Measurements from ENCODE around the gene GBF1.
"Not testable (repeated sequence)": the region's sequence is repeated elsewhere in the genome, so short reads cannot be mapped to it uniquely, and the experiment has no call there.

The GBF1 gene

DNA sequence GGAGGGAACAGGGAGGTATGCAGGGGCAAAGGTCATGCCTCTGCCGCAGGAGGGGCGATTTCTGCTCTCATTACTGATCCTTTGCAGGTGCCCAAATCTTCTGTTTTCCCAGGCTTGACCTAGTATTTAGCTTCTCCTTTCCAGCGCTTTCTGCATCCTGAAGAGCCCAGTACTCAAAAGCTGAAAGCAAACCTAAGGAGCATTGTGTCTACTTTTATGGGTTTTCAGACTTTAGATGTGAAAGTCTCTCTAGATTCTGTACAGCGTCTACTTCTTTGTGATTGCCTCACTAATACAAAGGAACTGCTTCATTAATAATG lies 560 bp downstream of the GBF1 start:
- Histone ChIP-seq H3K36me3 (replicated peaks; ENCODE audit: low read depth, low read length) (peaks cover 4% of the 10 kb centered on the region), H3K9ac (ENCODE audit: low read length) (peak overlapping the region; percentile 88), H3K4me3 (ENCODE audit: low read length) (peak overlapping the region; percentile 98), H3K4me2 (ENCODE audit: low read length) (peak overlapping the region; percentile 99), H3K27me3 (ENCODE audit: low read depth, low read length) (no peaks in the 10 kb centered on the region), H3K4me1 (ENCODE audit: low read length) (peaks cover 19% of the 10 kb centered on the region), H3K9me3 (ENCODE audit: insufficient read depth, low read length) (no peaks in the 10 kb centered on the region), H4K20me1 (ENCODE audit: insufficient read depth, low read length) (peaks cover 16% of the 10 kb centered on the region), H3K79me2 (ENCODE audit: low read length) (peaks cover 55% of the 10 kb centered on the region), H2AFZ (ENCODE audit: low read depth, low read length) (0 out of 2 replicates have a peak overlapping the region, but pooled peaks have one; percentile 69), H3K27ac (ENCODE audit: low read length) (peak overlapping the region; percentile 63)
- no peak for TF ChIP-seq EZH2phosphoT487 (IDR thresholded peaks at IDR 0.05; ENCODE audit: low read depth)
- TF ChIP-seq, protein P1, sequence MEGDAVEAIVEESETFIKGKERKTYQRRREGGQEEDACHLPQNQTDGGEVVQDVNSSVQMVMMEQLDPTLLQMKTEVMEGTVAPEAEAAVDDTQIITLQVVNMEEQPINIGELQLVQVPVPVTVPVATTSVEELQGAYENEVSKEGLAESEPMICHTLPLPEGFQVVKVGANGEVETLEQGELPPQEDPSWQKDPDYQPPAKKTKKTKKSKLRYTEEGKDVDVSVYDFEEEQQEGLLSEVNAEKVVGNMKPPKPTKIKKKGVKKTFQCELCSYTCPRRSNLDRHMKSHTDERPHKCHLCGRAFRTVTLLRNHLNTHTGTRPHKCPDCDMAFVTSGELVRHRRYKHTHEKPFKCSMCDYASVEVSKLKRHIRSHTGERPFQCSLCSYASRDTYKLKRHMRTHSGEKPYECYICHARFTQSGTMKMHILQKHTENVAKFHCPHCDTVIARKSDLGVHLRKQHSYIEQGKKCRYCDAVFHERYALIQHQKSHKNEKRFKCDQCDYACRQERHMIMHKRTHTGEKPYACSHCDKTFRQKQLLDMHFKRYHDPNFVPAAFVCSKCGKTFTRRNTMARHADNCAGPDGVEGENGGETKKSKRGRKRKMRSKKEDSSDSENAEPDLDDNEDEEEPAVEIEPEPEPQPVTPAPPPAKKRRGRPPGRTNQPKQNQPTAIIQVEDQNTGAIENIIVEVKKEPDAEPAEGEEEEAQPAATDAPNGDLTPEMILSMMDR (IDR thresholded peaks at IDR 0.05; ENCODE audit: low read depth, low read length) = no peak

DNA sequence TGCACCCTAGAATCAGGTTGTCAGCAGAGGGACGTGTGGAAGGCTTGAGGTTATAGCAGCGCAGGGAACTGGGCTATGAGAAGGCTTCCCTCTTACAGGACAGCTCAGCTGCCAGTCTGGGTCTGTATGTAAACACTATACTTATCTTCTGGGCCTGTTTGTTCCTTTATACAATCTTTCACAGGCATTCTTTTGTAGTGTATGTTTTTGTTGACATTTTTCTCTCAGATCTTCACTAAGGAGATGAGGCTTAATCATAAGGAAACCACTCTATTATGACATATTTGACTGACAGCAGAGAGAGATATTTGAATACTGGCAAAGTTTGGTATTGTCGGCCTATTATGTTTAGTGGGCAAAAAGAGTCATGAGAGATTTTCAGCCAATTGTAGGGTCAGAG lies 929 bp downstream of the GBF1 start:
- peak overlapping the region; percentile 98 for H3K4me3 ChIP-seq (ENCODE audit: low read length)
- no peaks in the 10 kb centered on the region for H3K27me3 ChIP-seq (ENCODE audit: low read depth, low read length)
- peaks cover 4% of the 10 kb centered on the region for H3K36me3 ChIP-seq (replicated peaks; ENCODE audit: low read depth, low read length)
- peak overlapping the region; percentile 99 for H3K4me2 ChIP-seq (ENCODE audit: low read length)
- peaks cover 58% of the 10 kb centered on the region for H3K79me2 ChIP-seq (ENCODE audit: low read length)
- H3K9me3 ChIP-seq (ENCODE audit: insufficient read depth, low read length) = no peaks in the 10 kb centered on the region
- peak overlapping the region; percentile 88 for H3K9ac ChIP-seq (ENCODE audit: low read length)
- TF ChIP-seq EZH2phosphoT487 (IDR thresholded peaks at IDR 0.05; ENCODE audit: low read depth) = no peak
- TF ChIP-seq, protein P1 (IDR thresholded peaks at IDR 0.05; ENCODE audit: low read depth, low read length) = no peak
- peaks cover 16% of the 10 kb centered on the region for H4K20me1 ChIP-seq (ENCODE audit: insufficient read depth, low read length)
- no peak overlapping the region for H2AFZ ChIP-seq (ENCODE audit: low read depth, low read length)
- peak overlapping the region; percentile 63; the same call in 1 of the 2 replicates for H3K27ac ChIP-seq (ENCODE audit: low read length)
- peaks cover 19% of the 10 kb centered on the region for H3K4me1 ChIP-seq (ENCODE audit: low read length)

DNA sequence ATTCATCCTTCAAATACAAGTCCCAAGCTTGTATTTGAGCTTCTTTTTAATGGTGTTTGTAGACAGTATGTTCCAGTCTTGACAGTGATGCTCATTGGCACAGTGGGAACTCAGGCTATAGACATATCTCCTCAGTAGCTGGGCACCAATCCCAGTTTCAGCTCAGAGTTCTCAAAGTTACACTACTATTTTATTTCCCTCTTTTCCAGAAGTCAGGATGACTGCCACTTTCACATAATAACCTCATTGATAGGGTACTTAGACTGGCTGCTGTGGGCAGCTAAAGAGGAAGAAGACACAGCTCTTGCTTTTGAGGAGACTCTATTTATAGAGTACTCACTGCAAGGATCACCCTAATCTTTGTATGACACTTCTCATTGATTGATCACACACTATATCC lies 2.4 kb downstream of the GBF1 start:
- peaks cover 16% of the 10 kb centered on the region for H4K20me1 ChIP-seq (ENCODE audit: insufficient read depth, low read length)
- H3K36me3 ChIP-seq (replicated peaks; ENCODE audit: low read depth, low read length) = peaks cover 4% of the 10 kb centered on the region
- H2AFZ ChIP-seq (ENCODE audit: low read depth, low read length) = no peak overlapping the region
- no peaks in the 10 kb centered on the region for H3K27me3 ChIP-seq (ENCODE audit: low read depth, low read length)
- H3K4me1 ChIP-seq (ENCODE audit: low read length) = peaks cover 19% of the 10 kb centered on the region
- H3K4me2 ChIP-seq (ENCODE audit: low read length) = 0 out of 2 replicates have a peak overlapping the region, but pooled peaks have one; percentile 99
- no peak overlapping the region for H3K27ac ChIP-seq (ENCODE audit: low read length)
- H3K9ac ChIP-seq (ENCODE audit: low read length) = no peak overlapping the region
- TF ChIP-seq, protein P1 (IDR thresholded peaks at IDR 0.05; ENCODE audit: low read depth, low read length) = no peak
- TF ChIP-seq EZH2phosphoT487 (IDR thresholded peaks at IDR 0.05; ENCODE audit: low read depth) = no peak
- peaks cover 67% of the 10 kb centered on the region for H3K79me2 ChIP-seq (ENCODE audit: low read length)
- H3K9me3 ChIP-seq (ENCODE audit: insufficient read depth, low read length) = no peaks in the 10 kb centered on the region
- H3K4me3 ChIP-seq (ENCODE audit: low read length) = no peak overlapping the region

DNA sequence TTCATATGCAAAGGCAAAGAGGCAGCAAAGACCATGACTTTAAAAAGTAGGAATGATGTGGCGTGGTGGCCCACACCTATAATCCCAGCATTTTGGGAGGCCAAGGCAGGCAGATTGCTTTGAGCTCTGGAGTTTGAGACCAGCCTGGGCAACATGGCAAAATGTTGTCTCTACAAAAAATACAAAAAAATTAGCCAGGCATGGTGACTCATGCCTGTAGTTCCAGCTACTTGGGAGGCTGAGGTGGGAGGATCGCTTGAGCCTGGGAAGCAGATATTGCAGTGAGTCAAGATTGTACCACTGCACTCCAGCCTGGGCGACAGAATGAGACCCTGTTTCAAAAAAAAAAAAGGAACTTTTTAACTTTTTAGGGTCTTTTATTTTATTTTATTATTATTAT lies 7.2 kb downstream of the GBF1 start:
- not testable (repeated sequence) for H3K27ac ChIP-seq (ENCODE audit: low read length); H3K4me3 ChIP-seq (ENCODE audit: low read length)

DNA sequence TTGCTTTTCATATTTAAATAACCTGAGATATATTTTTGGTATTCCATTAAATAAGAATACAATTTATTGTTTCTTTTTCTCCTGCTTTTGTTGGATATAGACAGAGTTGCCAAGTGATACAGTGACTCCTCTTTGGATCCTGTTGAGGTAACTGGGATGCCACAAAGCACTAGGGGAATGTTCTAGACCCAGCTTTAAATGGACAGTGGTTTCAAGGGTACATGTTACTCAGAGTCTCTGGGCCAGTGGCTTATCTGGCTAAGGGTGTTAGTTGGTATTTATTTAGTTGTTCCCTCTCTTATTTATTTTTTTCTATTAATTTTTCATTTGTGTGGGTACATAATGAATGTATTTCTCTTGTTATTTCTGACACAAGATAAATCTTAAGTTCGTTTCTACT lies 9.1 kb downstream of the GBF1 start:
- no peaks in the 10 kb centered on the region for H3K9me3 ChIP-seq (ENCODE audit: insufficient read depth, low read length)
- no peak overlapping the region for H2AFZ ChIP-seq (ENCODE audit: low read depth, low read length)
- no peak overlapping the region for H3K4me3 ChIP-seq (ENCODE audit: low read length)
- TF ChIP-seq, protein P1 (IDR thresholded peaks at IDR 0.05; ENCODE audit: low read depth, low read length) = no peak
- TF ChIP-seq EZH2phosphoT487 (IDR thresholded peaks at IDR 0.05; ENCODE audit: low read depth) = no peak
- no peak overlapping the region for H3K27ac ChIP-seq (ENCODE audit: low read length)
- no peak overlapping the region for H3K9ac ChIP-seq (ENCODE audit: low read length)
- H4K20me1 ChIP-seq (ENCODE audit: insufficient read depth, low read length) = peaks cover 2% of the 10 kb centered on the region; the same call in 1 of the 2 replicates
- no peaks in the 10 kb centered on the region for H3K27me3 ChIP-seq (ENCODE audit: low read depth, low read length)
- H3K4me2 ChIP-seq (ENCODE audit: low read length) = no peak overlapping the region
- H3K4me1 ChIP-seq (ENCODE audit: low read length) = no peaks in the 10 kb centered on the region
- H3K36me3 ChIP-seq (replicated peaks; ENCODE audit: low read depth, low read length) = no peaks in the 10 kb centered on the region
- peaks cover 64% of the 10 kb centered on the region for H3K79me2 ChIP-seq (ENCODE audit: low read length)

More for the DNA sequence above, 7.2 kb downstream of the GBF1 start:
- not testable (repeated sequence) for H2AFZ ChIP-seq (ENCODE audit: low read depth, low read length); H3K27me3 ChIP-seq (ENCODE audit: low read depth, low read length); H3K4me1 ChIP-seq (ENCODE audit: low read length); H3K36me3 ChIP-seq (replicated peaks; ENCODE audit: low read depth, low read length); H3K4me2 ChIP-seq (ENCODE audit: low read length); H3K9ac ChIP-seq (ENCODE audit: low read length); H4K20me1 ChIP-seq (ENCODE audit: insufficient read depth, low read length); H3K9me3 ChIP-seq (ENCODE audit: insufficient read depth, low read length)
- peaks cover 80% of the 10 kb centered on the region for H3K79me2 ChIP-seq (ENCODE audit: low read length)
